AG04450 (cell line): Measurements from ENCODE around the gene KRTAP4-3. TPM values are rescaled to one million over a fixed set of nuclear protein-coding genes. Genes with fewer than 3 reads are reported as not detected.
"Not testable (repeated sequence)": the region's sequence is repeated elsewhere in the genome, so short reads cannot be mapped to it uniquely, and the experiment has no call there.

ENCODE experiments used
- CTCF ChIA-PET: fragments of 300-600, 350-600 bp; formaldehyde crosslinking; extraction: SDS; loops from one replicate; lab custom pipeline; 2022; ENCODE audit warnings: antibody characterized with exemption, inconsistent platforms; lab: Charles Lee
- POLR2A ChIA-PET: fragments of 350-600 bp; formaldehyde crosslinking; extraction: SDS; loops from one replicate; lab custom pipeline; 2021; ENCODE audit warnings: antibody characterized with exemption, inconsistent platforms; lab: Yijun Ruan, JAX
- DNase-seq: peaks from one replicate; pipeline ENCODE4 v3.0.0-alpha.2; 2011; ENCODE audit warnings: low read depth, low spot score
- H3K27ac ChIP-seq: one replicate; pipeline ENCODE4 v1.5.1; 2012; ENCODE audit warnings: low read depth, low read length, control low read depth
- H3K27me3 ChIP-seq: one replicate; pipeline ENCODE4 v1.6.0; 2012; ENCODE audit warnings: low read length; ENCODE audit not compliant: control insufficient read depth, insufficient read depth
- H3K4me3 ChIP-seq: 2 replicates; pipeline ENCODE4 v1.5.1; 2011; ENCODE audit warnings: mild to moderate bottlenecking, low read depth, low read length, control low read depth
- H3K9me3 ChIP-seq: 2 replicates; pipeline ENCODE4 v1.5.1; 2012; ENCODE audit warnings: low read length; ENCODE audit not compliant: control insufficient read depth, insufficient read depth
- CTCF ChIP-seq: IDR thresholded peaks from 2 replicates; pipeline ENCODE4 v1.5.1; 2011; ENCODE audit warnings: low read depth, low read length, control low read depth, inconsistent platforms
- polyA plus RNA-seq: library from polyadenylated mRNA; depleted of rRNA; stranded (reverse); fragments of >200 nt; gene quantifications from 2 replicates; pipeline ENCODE4 v1.2.3, GENCODE V29; 2011

The KRTAP4-3 gene
- polyA plus RNA-seq, 1 experiment = not detected

GRCh38 chr17:41153856-41154255, 14.2 kb downstream of the KRTAP4-3 start:
- Histone ChIP-seq H3K27me3 (no peaks in the 10 kb centered on the region), H3K4me3 (no peak overlapping the region), H3K27ac (no peak overlapping the region), H3K9me3 (no peaks in the 10 kb centered on the region)
- ChIA-PET POLR2A (no interaction called here), CTCF (no interaction called here)
- no peak for TF ChIP-seq CTCF
- no peak for DNase-seq

- CTCF ChIA-PET = no interaction called here
- no peaks in the 10 kb centered on the region for H3K9me3 ChIP-seq
- POLR2A ChIA-PET = no interaction called here
- no peak overlapping the region for H3K27ac ChIP-seq
- no peak overlapping the region for H3K4me3 ChIP-seq
- TF ChIP-seq CTCF = no peak
- no peaks in the 10 kb centered on the region for H3K27me3 ChIP-seq
- DNase-seq = no peak
These were observed 16.5 kb downstream of the KRTAP4-3 start for GRCh38 chr17:41151525-41151924.

- CTCF ChIA-PET = no interaction called here
- POLR2A ChIA-PET = no interaction called here
- no peak overlapping the region for H3K27ac ChIP-seq
These were observed 18.0 kb downstream of the KRTAP4-3 start for GRCh38 chr17:41150026-41150425.

GRCh38 chr17:41149652-41149985, 18.4 kb downstream of the KRTAP4-3 start, which contains the start of gene KRTAP4-5:
Gene KRTAP4-5 (minus strand): TSS chr17:41149825. CDS start chr17:41149767, 58 bp downstream.
- H3K27ac ChIP-seq = no peak within 1 kb of the TSS
- POLR2A ChIA-PET = no interaction called here
- no peak for TF ChIP-seq CTCF
- H3K4me3 ChIP-seq = no peak within 1 kb of the TSS
- no peaks in the 10 kb centered on the region for H3K9me3 ChIP-seq
- CTCF ChIA-PET = no interaction called here
- no peak for DNase-seq
- no peaks in the 10 kb centered on the region for H3K27me3 ChIP-seq

More at GRCh38 chr17:41150026-41150425, 18.0 kb downstream of the KRTAP4-3 start:
- no peak for TF ChIP-seq CTCF
- no peak for DNase-seq
- Histone ChIP-seq H3K9me3 (no peaks in the 10 kb centered on the region), H3K27me3 (no peaks in the 10 kb centered on the region), H3K4me3 (no peak overlapping the region)

GRCh38 chr17:41148971-41149651, 18.9 kb downstream of the KRTAP4-3 start:
- POLR2A ChIA-PET, DNase-seq, H3K27ac ChIP-seq: not testable (repeated sequence)

More at GRCh38 chr17:41148971-41149651, 18.9 kb downstream of the KRTAP4-3 start:
- H3K4me3 ChIP-seq, H3K27me3 ChIP-seq, CTCF ChIA-PET, H3K9me3 ChIP-seq: not testable (repeated sequence)
